Stomach (tissue), 9 donors: ENCODE measurements around the gene MALRD1. TPM values are rescaled to one million over a fixed set of nuclear protein-coding genes. Genes with fewer than 3 reads are reported as not detected.

Experiments used
- DNase-seq, 2 donors: peaks; one replicate each; pipeline versions ENCODE4 v3.0.0 to v3.0.0-alpha.2; 2013 to 2019
- H3K27ac ChIP-seq, 5 donors: fragments of 200-600 bp in 4 of 5; sonication (generic) in 4 of 5; one replicate each; pipeline ENCODE4 v1.5.1; 2013 to 2019; ENCODE audit warnings: mild to moderate bottlenecking in 1 of 5, moderate library complexity in 1 of 5
- H3K27me3 ChIP-seq, 3 donors: fragments of 200-600 bp; sonication (generic); one replicate each; pipeline ENCODE4 v1.5.1; 2017 to 2019; ENCODE audit warnings: mixed run types in 1 of 3
- H3K36me3 ChIP-seq, 4 donors: fragments of 200-600 bp; sonication (generic); 1 replicate in 3 of 4; 2 replicates in 1 of 4; pipeline ENCODE4 v1.5.1; 2016 to 2019
- H3K4me1 ChIP-seq, 4 donors: fragments of 200-600 bp; sonication (generic); one replicate each; pipeline ENCODE4 v1.5.1; 2016 to 2019
- H3K4me3 ChIP-seq, 4 donors: fragments of 200-600 bp; sonication (generic) in 3 of 4; one replicate each; pipeline ENCODE4 v1.5.1; 2016 to 2019; ENCODE audit warnings: mild to moderate bottlenecking in 1 of 4
- H3K9me3 ChIP-seq, 4 donors: fragments of 200-600 bp; sonication (generic); one replicate each; pipeline ENCODE4 v1.5.1; 2016 to 2019
- EP300 ChIP-seq: sonication (generic); formaldehyde crosslinking; IDR thresholded peaks from one replicate; pipeline ENCODE4 v1.6.1; 2017; ENCODE audit warnings: antibody characterized with exemption
- POLR2A ChIP-seq, 4 donors: fragments of 450-650 bp; IDR thresholded peaks; one replicate each; pipeline ENCODE4 v1.6.1; 2016; ENCODE audit warnings: antibody characterized with exemption in 4 of 4, control low read depth in 2 of 4, mild to moderate bottlenecking in 1 of 4, moderate library complexity in 1 of 4
- POLR2AphosphoS5 ChIP-seq, 3 donors: sonication (generic); formaldehyde crosslinking; IDR thresholded peaks; one replicate each; pipeline ENCODE4 v1.6.1; 2016; ENCODE audit warnings: antibody characterized with exemption in 3 of 3
- WGBS, 5 donors: extraction: QIAGEN DNeasy Blood & Tissue Kit in 3 of 5; methylation state at CpG; one replicate each; pipeline versions ENCODE4 v1.1.5 to v1.1.7; 2013 to 2018; 5-methylcytosine and 5-hydroxymethylcytosine counted together
- intact Hi-C: fragments of 100-400 bp; cut with DNase I; formaldehyde crosslinking; loops from one replicate; pipeline ENCODE4 v1.15.1; 2023; ENCODE audit warnings: low total_unique reads
- polyA plus RNA-seq, 3 donors: library from polyadenylated mRNA; stranded (reverse); fragments of 200-250 nt; gene quantifications; one replicate each; pipeline ENCODE4 v1.2.3, GENCODE V29; 2013
- total RNA-seq, 5 donors: library from RNA; depleted of rRNA; stranded (reverse); fragments of >200 nt; gene quantifications; one replicate each; pipeline versions ENCODE4 v1.1.0 to v1.2.3, GENCODE V29; 2014 to 2016
- TF ChIP-seq, protein P1 (sequence below), 7 experiments: fragments of 450-650 bp in 4 of 7; fragments of 200-600 bp in 3 of 7; sonication (generic) in 3 of 7; IDR thresholded peaks; one replicate each; pipeline ENCODE4 v1.5.1; 2016 to 2019; ENCODE audit warnings: antibody characterized with exemption in 7 of 7, control low read depth in 2 of 7, mild to moderate bottlenecking in 1 of 7
- donor health status: healthy with polysubstance abuse.
- donor health status: Bipolar disorder and iron deficiency.
- donor health status: healthy.

The MALRD1 gene
- total and polyA plus RNA-seq, 8 donors: 0.10 to 9.7 (median 0.94) TPM; not detected in 2

- WGBS, 5 donors: 73 to 79% (median 76%) methylated on average over 5 of the region's 5 CpGs
- Histone ChIP-seq H3K27me3 (no peaks in the 10 kb centered on the region), H3K4me1 (no peaks in the 10 kb centered on the region), H3K36me3 (no peaks in the 10 kb centered on the region), H3K4me3 (no peak overlapping the region), H3K9me3 (peaks cover 0 to 3% (median 0%) of the 10 kb centered on the region in 4 donors), H3K27ac (no peak overlapping the region)
- intact Hi-C loops: no loop called here
- DNase-seq: no peak
- TF ChIP-seq EP300: no peak
- no peak for TF ChIP-seq POLR2A (IDR thresholded peaks at IDR 0.05)
- TF ChIP-seq POLR2AphosphoS5 (IDR thresholded peaks at IDR 0.05): no peak
- TF ChIP-seq, protein P1, sequence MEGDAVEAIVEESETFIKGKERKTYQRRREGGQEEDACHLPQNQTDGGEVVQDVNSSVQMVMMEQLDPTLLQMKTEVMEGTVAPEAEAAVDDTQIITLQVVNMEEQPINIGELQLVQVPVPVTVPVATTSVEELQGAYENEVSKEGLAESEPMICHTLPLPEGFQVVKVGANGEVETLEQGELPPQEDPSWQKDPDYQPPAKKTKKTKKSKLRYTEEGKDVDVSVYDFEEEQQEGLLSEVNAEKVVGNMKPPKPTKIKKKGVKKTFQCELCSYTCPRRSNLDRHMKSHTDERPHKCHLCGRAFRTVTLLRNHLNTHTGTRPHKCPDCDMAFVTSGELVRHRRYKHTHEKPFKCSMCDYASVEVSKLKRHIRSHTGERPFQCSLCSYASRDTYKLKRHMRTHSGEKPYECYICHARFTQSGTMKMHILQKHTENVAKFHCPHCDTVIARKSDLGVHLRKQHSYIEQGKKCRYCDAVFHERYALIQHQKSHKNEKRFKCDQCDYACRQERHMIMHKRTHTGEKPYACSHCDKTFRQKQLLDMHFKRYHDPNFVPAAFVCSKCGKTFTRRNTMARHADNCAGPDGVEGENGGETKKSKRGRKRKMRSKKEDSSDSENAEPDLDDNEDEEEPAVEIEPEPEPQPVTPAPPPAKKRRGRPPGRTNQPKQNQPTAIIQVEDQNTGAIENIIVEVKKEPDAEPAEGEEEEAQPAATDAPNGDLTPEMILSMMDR (IDR thresholded peaks at IDR 0.05): no peak
Measured at GRCh38 chr10:19283786-19284185, 235.2 kb downstream of the MALRD1 start.

DNA sequence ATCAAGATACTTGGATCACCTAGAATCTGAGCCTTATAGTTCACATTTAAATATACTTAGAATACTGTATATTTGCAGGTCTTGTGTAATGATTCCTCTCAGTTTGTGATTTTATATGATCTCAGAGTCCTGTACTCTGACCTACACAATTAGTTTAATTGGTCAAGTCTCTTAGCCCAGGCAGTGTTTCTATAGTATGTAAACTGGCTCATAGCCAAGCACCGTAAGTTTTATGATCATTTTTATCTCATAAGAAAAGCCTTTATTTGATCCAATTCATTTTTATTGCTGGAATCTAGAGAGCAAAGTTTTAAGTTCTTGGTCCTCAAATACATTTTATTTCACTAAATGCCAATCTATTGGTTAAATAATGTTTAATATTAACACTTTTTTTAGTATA is 242.2 kb downstream of the MALRD1 start:
- Histone ChIP-seq H3K27me3 (no peaks in the 10 kb centered on the region), H3K27ac (no peak overlapping the region), H3K36me3 (no peaks in the 10 kb centered on the region), H3K4me1 (no peaks in the 10 kb centered on the region), H3K4me3 (no peak overlapping the region), H3K9me3 (peaks cover 0 to 4% (median 0%) of the 10 kb centered on the region in 4 donors)
- WGBS, 5 donors: 24 to 42% (median 32%) methylated on average over 1 of the region's 1 CpG
- intact Hi-C loops: no loop called here
- DNase-seq: peak in 1 of 2 donors; percentile 3
- TF ChIP-seq POLR2AphosphoS5 (IDR thresholded peaks at IDR 0.05): no peak
- no peak for TF ChIP-seq POLR2A (IDR thresholded peaks at IDR 0.05)
- TF ChIP-seq, protein P1 (IDR thresholded peaks at IDR 0.05): no peak
- no peak for TF ChIP-seq EP300

DNA sequence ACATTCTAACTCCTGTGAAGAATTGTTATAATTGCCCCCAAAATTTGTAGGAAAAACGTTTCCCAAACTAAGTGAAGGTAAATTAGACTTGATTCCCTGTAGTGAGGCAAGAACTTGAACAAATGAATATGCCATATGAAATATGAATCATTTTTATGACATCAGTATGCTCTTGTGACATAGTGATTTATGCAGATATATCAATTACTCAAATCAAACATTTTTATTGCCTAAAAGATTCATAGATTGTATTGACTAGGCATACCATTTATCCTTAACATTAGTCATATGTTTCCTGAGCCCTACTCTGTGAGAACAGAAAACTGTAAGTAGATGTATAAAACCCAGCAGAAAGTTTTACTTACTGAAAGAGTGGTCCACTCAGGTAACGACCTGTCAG is 245.6 kb downstream of the MALRD1 start:
- 38 to 60% (median 48%) methylated on average over 2 of the region's 2 CpGs for WGBS, 5 donors

GRCh38 chr10:19299645-19300044 is 251.0 kb downstream of the MALRD1 start:
- DNase-seq: no peak
- Histone ChIP-seq H3K27me3 (no peaks in the 10 kb centered on the region), H3K9me3 (peaks cover 0 to 3% (median 0%) of the 10 kb centered on the region in 4 donors), H3K27ac (no peak overlapping the region), H3K4me3 (no peak overlapping the region), H3K4me1 (no peaks in the 10 kb centered on the region), H3K36me3 (no peaks in the 10 kb centered on the region)
- intact Hi-C loops: no loop called here
- WGBS, 5 donors: 27 to 41% (median 36%) methylated on average over 3 of the region's 3 CpGs
- TF ChIP-seq, protein P1 (IDR thresholded peaks at IDR 0.05): no peak
- no peak for TF ChIP-seq EP300
- TF ChIP-seq POLR2AphosphoS5 (IDR thresholded peaks at IDR 0.05): no peak
- TF ChIP-seq POLR2A (IDR thresholded peaks at IDR 0.05): no peak

More for the DNA sequence above, 245.6 kb downstream of the MALRD1 start:
- Histone ChIP-seq H3K27me3 (no peaks in the 10 kb centered on the region), H3K4me1 (no peaks in the 10 kb centered on the region), H3K9me3 (peaks cover 0 to 1% (median 0%) of the 10 kb centered on the region in 4 donors), H3K36me3 (no peaks in the 10 kb centered on the region), H3K27ac (no peak overlapping the region), H3K4me3 (no peak overlapping the region)
- TF ChIP-seq EP300 (no peak), POLR2AphosphoS5 (IDR thresholded peaks at IDR 0.05) (no peak), POLR2A (IDR thresholded peaks at IDR 0.05) (no peak)
- TF ChIP-seq, protein P1 (IDR thresholded peaks at IDR 0.05): no peak
- no peak for DNase-seq
- intact Hi-C loops: no loop called here
